Liver (tissue), 9 donors: ENCODE measurements around the gene INPP4A. TPM values are rescaled to one million over a fixed set of nuclear protein-coding genes. Genes with fewer than 3 reads are reported as not detected.

Source experiments
- DNase-seq: peaks from one replicate; pipeline ENCODE4 v3.0.0-alpha.2; 2017; ENCODE audit warnings: low spot score
- H3K27ac ChIP-seq, 2 donors: one replicate each; pipeline ENCODE4 v1.7.0; 2013; ENCODE audit warnings: inconsistent platforms in 2 of 2, low read length in 2 of 2, control low read depth in 1 of 2, low read depth in 1 of 2, mild to moderate bottlenecking in 1 of 2
- H3K27me3 ChIP-seq, 4 donors: one replicate each; pipeline versions ENCODE4 v1.6.1 to v1.7.0; 2013; ENCODE audit warnings: low read length in 3 of 4, inconsistent platforms in 1 of 4, mild to moderate bottlenecking in 1 of 4, moderate library complexity in 1 of 4; ENCODE audit not compliant: control insufficient read depth in 4 of 4, insufficient read depth in 4 of 4
- H3K36me3 ChIP-seq, 4 donors: one replicate each; pipeline versions ENCODE4 v1.6.1 to v1.7.0; 2013; ENCODE audit warnings: low read length in 3 of 4, mild to moderate bottlenecking in 3 of 4, low read depth in 1 of 4, moderate library complexity in 1 of 4; ENCODE audit not compliant: control insufficient read depth in 4 of 4, insufficient read depth in 3 of 4
- H3K4me1 ChIP-seq, 4 donors: one replicate each; pipeline versions ENCODE4 v1.6.1 to v1.7.0; 2013; ENCODE audit warnings: low read length in 3 of 4, mild to moderate bottlenecking in 3 of 4, moderate library complexity in 1 of 4; ENCODE audit not compliant: control insufficient read depth in 4 of 4, insufficient read depth in 4 of 4
- H3K4me3 ChIP-seq, 3 donors: one replicate each; pipeline versions ENCODE4 v1.6.1 to v1.7.0; 2013; ENCODE audit warnings: low read length in 3 of 3, control low read depth in 1 of 3, low read depth in 1 of 3, mild to moderate bottlenecking in 1 of 3
- H3K9ac ChIP-seq, 2 donors: one replicate each; pipeline ENCODE4 v1.7.0; 2013; ENCODE audit warnings: low read length in 2 of 2, mild to moderate bottlenecking in 2 of 2, moderate library complexity in 2 of 2, control low read depth in 1 of 2, low read depth in 1 of 2
- H3K9me3 ChIP-seq, 4 donors: one replicate each; pipeline versions ENCODE4 v1.6.1 to v1.7.0; 2013; ENCODE audit warnings: low read length in 3 of 4; ENCODE audit not compliant: control insufficient read depth in 4 of 4
- EGR1 ChIP-seq, 2 donors: IDR thresholded peaks; 2 replicates each; pipeline ENCODE4 v1.6.1; 2016 to 2018; ENCODE audit warnings: antibody characterized with exemption in 2 of 2, low read depth in 2 of 2
- FOXA2 ChIP-seq: IDR thresholded peaks from 2 replicates; pipeline ENCODE4 v1.6.1; 2016; ENCODE audit warnings: antibody characterized with exemption
- GABPA ChIP-seq, 2 donors: IDR thresholded peaks in 1 of 2; conservative IDR thresholded peaks in 1 of 2; 2 replicates each; pipeline ENCODE4 v1.6.1; 2016; ENCODE audit warnings: antibody characterized with exemption in 2 of 2, mild to moderate bottlenecking in 1 of 2, moderate library complexity in 1 of 2
- HNF4A ChIP-seq, 2 donors: conservative IDR thresholded peaks; 2 replicates each; pipeline ENCODE4 v1.6.1; 2016; ENCODE audit warnings: antibody characterized with exemption in 2 of 2, mild to moderate bottlenecking in 2 of 2
- HNF4G ChIP-seq: IDR thresholded peaks from 2 replicates; pipeline ENCODE4 v1.6.1; 2016; ENCODE audit warnings: antibody characterized with exemption
- JUND ChIP-seq, 2 donors: IDR thresholded peaks; 2 replicates each; pipeline ENCODE4 v1.6.1; 2016; ENCODE audit warnings: antibody characterized with exemption in 2 of 2
- RAD21 ChIP-seq, 2 donors: IDR thresholded peaks; 2 replicates each; pipeline ENCODE4 v1.6.1; 2016; ENCODE audit warnings: antibody characterized with exemption in 2 of 2, mild to moderate bottlenecking in 2 of 2
- TAF1 ChIP-seq: conservative IDR thresholded peaks from 2 replicates; pipeline ENCODE4 v1.6.1; 2016; ENCODE audit warnings: antibody characterized with exemption, mild to moderate bottlenecking
- WGBS: extraction: QIAGEN DNeasy Blood & Tissue Kit; methylation state at CpG from one replicate; pipeline ENCODE4 v1.1.7; 2013; 5-methylcytosine and 5-hydroxymethylcytosine counted together
- polyA plus RNA-seq, 2 donors: library from polyadenylated mRNA; stranded (reverse) in 1 of 2; unstranded in 1 of 2; fragments of 200-250 nt in 1 of 2; fragments of >200 nt in 1 of 2; fragmentation: Nextera tagmentation in 1 of 2; extraction: Ambion mirVana in 1 of 2; gene quantifications; one replicate each; pipeline versions ENCODE4 v1.2.1 to v1.2.3, GENCODE V29; 2013 to 2015
- total RNA-seq, 2 donors: library from RNA; depleted of rRNA; stranded (reverse); fragments of >200 nt; gene quantifications; one replicate each; pipeline ENCODE4 v1.2.3, GENCODE V29; 2014
- TF ChIP-seq, protein P1 (sequence below): fragments of 150-350 bp; IDR thresholded peaks from 2 replicates; pipeline ENCODE4 v1.5.1; 2017; ENCODE audit warnings: improper control_type of control experiment, low read depth, low read length; ENCODE audit not compliant: missing input control
- TF ChIP-seq, protein P2 (sequence below): IDR thresholded peaks from 2 replicates; pipeline ENCODE4 v1.6.1; 2016; ENCODE audit warnings: antibody characterized with exemption
- TF ChIP-seq, protein P3 (sequence below): IDR thresholded peaks from 2 replicates; pipeline ENCODE4 v1.6.1; 2016; ENCODE audit warnings: antibody characterized with exemption
- donor health status: healthy.
- donor health status: healthy.
- donor health status: healthy.
- donor health status: healthy.
- donor health status: healthy.

The INPP4A gene
- total and polyA plus RNA-seq, 4 donors: 2.9 to 14.9 (median 7.2) TPM

DNA sequence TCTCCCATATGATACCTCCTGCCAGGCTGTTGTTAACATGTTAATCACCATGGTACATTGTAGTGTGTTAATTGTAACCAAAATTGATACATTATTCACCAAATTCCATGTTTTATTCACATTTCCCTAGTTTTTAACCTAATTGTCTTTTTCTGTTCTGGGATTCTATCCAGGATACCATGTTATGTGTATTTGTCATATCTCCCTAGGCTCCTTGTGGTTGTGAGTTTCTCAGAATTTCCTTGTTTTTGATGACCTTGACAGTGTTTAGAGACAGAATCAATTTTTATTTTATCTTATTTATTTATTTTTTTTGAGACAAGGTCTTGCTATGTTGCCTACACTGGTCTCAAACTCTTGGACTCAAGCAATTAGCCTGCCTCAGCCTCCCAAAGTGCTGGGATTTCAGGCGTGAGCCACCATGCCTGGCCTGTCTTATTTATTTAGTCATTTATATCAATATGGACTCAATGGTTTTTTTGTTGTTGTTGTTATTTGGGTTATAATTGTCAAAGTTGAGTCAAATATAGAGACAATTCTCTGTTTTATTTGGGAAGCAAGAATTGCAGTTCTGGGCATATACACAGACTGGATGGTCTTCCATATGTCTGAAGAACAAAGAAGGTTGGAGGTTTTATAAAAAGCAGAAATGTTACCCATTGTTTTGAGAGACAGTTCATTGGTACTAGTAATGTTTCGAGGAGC lies 42.6 kb downstream of the INPP4A start:
- H3K27ac ChIP-seq: no peak overlapping the region
- peaks cover 2 to 11% (median 7%) of the 10 kb centered on the region in 4 donors for H3K4me1 ChIP-seq
- DNase-seq: no peak
- H3K9me3 ChIP-seq: no peaks in the 10 kb centered on the region
- peaks cover 0 to 3% (median 0%) of the 10 kb centered on the region in 4 donors for H3K36me3 ChIP-seq
- no peak for TF ChIP-seq FOXA2
- TF ChIP-seq TAF1: no peak
- no peak for TF ChIP-seq HNF4G
- TF ChIP-seq GABPA (IDR thresholded peaks at IDR 0.05 in 1 of 2, conservative IDR thresholded peaks at IDR 0.05 in 1 of 2): no peak
- TF ChIP-seq, protein P1, sequence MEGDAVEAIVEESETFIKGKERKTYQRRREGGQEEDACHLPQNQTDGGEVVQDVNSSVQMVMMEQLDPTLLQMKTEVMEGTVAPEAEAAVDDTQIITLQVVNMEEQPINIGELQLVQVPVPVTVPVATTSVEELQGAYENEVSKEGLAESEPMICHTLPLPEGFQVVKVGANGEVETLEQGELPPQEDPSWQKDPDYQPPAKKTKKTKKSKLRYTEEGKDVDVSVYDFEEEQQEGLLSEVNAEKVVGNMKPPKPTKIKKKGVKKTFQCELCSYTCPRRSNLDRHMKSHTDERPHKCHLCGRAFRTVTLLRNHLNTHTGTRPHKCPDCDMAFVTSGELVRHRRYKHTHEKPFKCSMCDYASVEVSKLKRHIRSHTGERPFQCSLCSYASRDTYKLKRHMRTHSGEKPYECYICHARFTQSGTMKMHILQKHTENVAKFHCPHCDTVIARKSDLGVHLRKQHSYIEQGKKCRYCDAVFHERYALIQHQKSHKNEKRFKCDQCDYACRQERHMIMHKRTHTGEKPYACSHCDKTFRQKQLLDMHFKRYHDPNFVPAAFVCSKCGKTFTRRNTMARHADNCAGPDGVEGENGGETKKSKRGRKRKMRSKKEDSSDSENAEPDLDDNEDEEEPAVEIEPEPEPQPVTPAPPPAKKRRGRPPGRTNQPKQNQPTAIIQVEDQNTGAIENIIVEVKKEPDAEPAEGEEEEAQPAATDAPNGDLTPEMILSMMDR: no peak
- TF ChIP-seq, protein P2, sequence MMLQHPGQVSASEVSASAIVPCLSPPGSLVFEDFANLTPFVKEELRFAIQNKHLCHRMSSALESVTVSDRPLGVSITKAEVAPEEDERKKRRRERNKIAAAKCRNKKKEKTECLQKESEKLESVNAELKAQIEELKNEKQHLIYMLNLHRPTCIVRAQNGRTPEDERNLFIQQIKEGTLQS: no peak
- no peak for TF ChIP-seq RAD21 (IDR thresholded peaks at IDR 0.05)
- no peak for TF ChIP-seq EGR1 (IDR thresholded peaks at IDR 0.05; ENCODE audit: low read depth in 2 of 2)
- TF ChIP-seq HNF4A (conservative IDR thresholded peaks at IDR 0.05): no peak
- no peak for TF ChIP-seq JUND (IDR thresholded peaks at IDR 0.05)
- TF ChIP-seq, protein P3, sequence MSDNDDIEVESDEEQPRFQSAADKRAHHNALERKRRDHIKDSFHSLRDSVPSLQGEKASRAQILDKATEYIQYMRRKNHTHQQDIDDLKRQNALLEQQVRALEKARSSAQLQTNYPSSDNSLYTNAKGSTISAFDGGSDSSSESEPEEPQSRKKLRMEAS: no peak
- H3K4me3 ChIP-seq: no peak overlapping the region
- H3K9ac ChIP-seq: no peak overlapping the region
- H3K27me3 ChIP-seq: no peaks in the 10 kb centered on the region
- 95% methylated on average over 2 of the region's 2 CpGs for WGBS

DNA sequence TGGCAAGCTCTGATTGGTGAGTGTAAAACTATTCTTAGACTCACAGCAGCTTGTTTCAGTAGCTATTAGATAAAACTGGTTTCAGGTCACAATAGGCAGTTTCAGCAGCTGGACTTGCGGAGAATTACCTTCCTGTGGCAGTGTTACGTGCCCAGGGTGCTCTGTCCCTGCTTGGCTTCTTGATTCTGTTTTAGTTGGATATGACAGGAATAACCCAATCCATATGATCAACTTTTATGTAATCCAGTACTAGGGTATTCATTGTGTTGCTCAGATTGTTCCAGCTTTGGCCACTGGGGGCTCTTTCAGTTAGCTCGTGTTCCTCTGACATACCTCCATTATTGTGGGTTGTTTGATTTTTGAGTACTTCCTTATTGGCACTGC lies 43.1 kb downstream of the INPP4A start:
- Histone ChIP-seq H3K9me3 (no peaks in the 10 kb centered on the region), H3K36me3 (peaks cover 0 to 3% (median 0%) of the 10 kb centered on the region in 4 donors), H3K4me3 (no peak overlapping the region), H3K4me1 (peaks cover 2 to 11% (median 7%) of the 10 kb centered on the region in 4 donors), H3K27ac (no peak overlapping the region), H3K27me3 (no peaks in the 10 kb centered on the region), H3K9ac (no peak overlapping the region)
- DNase-seq: no peak
- WGBS: 83% methylated on average over 3 of the region's 3 CpGs
- TF ChIP-seq, protein P1: peak; percentile 43
- TF ChIP-seq, protein P3: no peak
- TF ChIP-seq HNF4A (conservative IDR thresholded peaks at IDR 0.05) (no peak), RAD21 (IDR thresholded peaks at IDR 0.05) (peak; percentile 13 to 48), HNF4G (no peak)
